A549 (cell line): ENCODE results near the gene FOXQ1. TPM values are rescaled to one million over a fixed set of nuclear protein-coding genes. Genes with fewer than 3 reads are reported as not detected.
A peak's percentile ranks its signal among the peaks of the same experiment; 100 is the strongest.
"Not testable (repeated sequence)": the region's sequence is repeated elsewhere in the genome, so short reads cannot be mapped to it uniquely, and the experiment has no call there.

Source experiments
- ATAC-seq, 2 experiments: fragments of 200-7000 bp in 1 of 2; fragments of >200 bp in 1 of 2; cut with Nextera tagmentation in 1 of 2; cut with Tn5 transposase in 1 of 2; 3 replicates each; pipeline versions ENCODE4 v1.8.0 to v1.9.1; 2018 to 2020; ENCODE audit warnings: mild to moderate bottlenecking in 1 of 2, moderate library complexity in 1 of 2
- CTCF ChIA-PET: fragments of 300-600 bp; sonication (Branson Sonifier 250); formaldehyde crosslinking; extraction: SDS; loops from one replicate; lab custom pipeline; 2021; ENCODE audit warnings: antibody characterized with exemption, inconsistent platforms; lab: Yijun Ruan, JAX
- POLR2A ChIA-PET: fragments of 350-600 bp; formaldehyde crosslinking; extraction: SDS; loops from one replicate; lab custom pipeline; 2021; ENCODE audit warnings: antibody characterized with exemption, inconsistent platforms; lab: Yijun Ruan, JAX
- DNase-seq, 2 experiments: peaks; one replicate each; pipeline versions ENCODE4 v3.0.0 to v3.0.0-alpha.2; 2011 to 2016; ENCODE audit warnings: low read depth in 1 of 2, low spot score in 1 of 2
- FAIRE-seq: peaks from 2 replicates; lab custom pipeline; 2011; peaks lifted over from hg19 to GRCh38; lab: Jason Lieb, UNC
- H3K27ac ChIP-seq, 2 experiments: fragments of >200 bp; sonication (Bioruptor Twin); formaldehyde crosslinking; 3 replicates each; pipeline ENCODE4 v1.5.1; 2016 to 2017
- H3K4me1 ChIP-seq: fragments of >200 bp; sonication (Bioruptor Twin); formaldehyde crosslinking; 3 replicates; pipeline ENCODE4 v1.6.1; 2016
- H3K4me2 ChIP-seq: fragments of >200 bp; sonication (Bioruptor Twin); formaldehyde crosslinking; 3 replicates; pipeline ENCODE4 v1.6.1; 2016
- H3K4me3 ChIP-seq: fragments of >200 bp; sonication (Bioruptor Twin); formaldehyde crosslinking; 3 replicates; pipeline ENCODE4 v1.5.1; 2016
- H3K9me3 ChIP-seq: fragments of >200 bp; sonication (Bioruptor Twin); formaldehyde crosslinking; 3 replicates; pipeline ENCODE4 v1.6.1; 2016
- CBX2 ChIP-seq: fragments of 200-600 bp; sonication (generic); IDR thresholded peaks from 2 replicates; pipeline ENCODE4 v1.6.1; 2016; ENCODE audit warnings: low read depth, mild to moderate bottlenecking, borderline replicate concordance
- CEBPB ChIP-seq, 2 experiments: fragments of >200 bp in 1 of 2; sonication (Bioruptor Twin) in 1 of 2; formaldehyde crosslinking in 1 of 2; IDR thresholded peaks; 2 replicates each; pipeline ENCODE4 v1.6.1; 2012 to 2016
- EHMT2 ChIP-seq: fragments of 200-600 bp; sonication (generic); IDR thresholded peaks from 2 replicates; pipeline ENCODE4 v1.6.1; 2016; ENCODE audit warnings: antibody characterized with exemption, low read depth, mild to moderate bottlenecking, moderate library complexity
- ELK1 ChIP-seq: fragments of 150-350 bp; IDR thresholded peaks from 2 replicates; pipeline ENCODE4 v1.6.1; 2014; ENCODE audit warnings: low read depth, mild to moderate bottlenecking, low read length
- FOSB ChIP-seq: fragments of 250-450 bp; sonication (Bioruptor Pico); IDR thresholded peaks from 2 replicates; pipeline ENCODE4 v1.5.0; 2020; ENCODE audit warnings: mild to moderate bottlenecking, moderate library complexity
- FOXS1 ChIP-seq: fragments of 250-450 bp; sonication (Bioruptor Pico); IDR thresholded peaks from 2 replicates; pipeline ENCODE4 v1.5.0; 2020; ENCODE audit warnings: mild to moderate bottlenecking, moderate library complexity
- GATA3 ChIP-seq: IDR thresholded peaks from 2 replicates; pipeline ENCODE4 v1.6.1; 2012; ENCODE audit warnings: borderline replicate concordance
- HES2 ChIP-seq: fragments of >200 bp; sonication (Bioruptor Twin); formaldehyde crosslinking; IDR thresholded peaks from 2 replicates; pipeline ENCODE4 v1.6.1; 2016
- HEYL ChIP-seq: fragments of 250-450 bp; sonication (Bioruptor Pico); IDR thresholded peaks from 2 replicates; pipeline ENCODE4 v1.8.0; 2021; ENCODE audit warnings: mild to moderate bottlenecking, moderate library complexity
- HOXB13 ChIP-seq: fragments of 250-450 bp; sonication (Bioruptor Pico); IDR thresholded peaks from 2 replicates; pipeline ENCODE4 v1.5.0; 2020; ENCODE audit warnings: low read depth, mild to moderate bottlenecking, moderate library complexity
- JUN ChIP-seq, 2 experiments: fragments of >200 bp; sonication (Bioruptor Twin); formaldehyde crosslinking; IDR thresholded peaks; 2 replicates in 1 of 2; 3 replicates in 1 of 2; pipeline ENCODE4 v1.6.1; 2016 to 2017
- KDM1A ChIP-seq: fragments of 200-600 bp; sonication (generic); IDR thresholded peaks from 2 replicates; pipeline ENCODE4 v1.6.1; 2016; ENCODE audit warnings: low read depth, mild to moderate bottlenecking
- MAX ChIP-seq: IDR thresholded peaks from 2 replicates; pipeline ENCODE4 v1.6.1; 2012
- MAZ ChIP-seq: fragments of 150-350 bp; IDR thresholded peaks from 2 replicates; pipeline ENCODE4 v1.6.1; 2014; ENCODE audit warnings: antibody characterized with exemption, low read depth, low read length, borderline replicate concordance
- NPAS2 ChIP-seq: fragments of 250-450 bp; sonication (Bioruptor Pico); IDR thresholded peaks from 2 replicates; pipeline ENCODE4 v1.8.0; 2022; ENCODE audit warnings: mild to moderate bottlenecking, moderate library complexity, borderline replicate concordance
- NR3C1 ChIP-seq: fragments of >200 bp; sonication (Bioruptor Twin); formaldehyde crosslinking; IDR thresholded peaks from 3 replicates; pipeline ENCODE4 v1.6.1; 2017
- PBX3 ChIP-seq: IDR thresholded peaks from 2 replicates; pipeline ENCODE4 v1.6.1; 2012
- PHF8 ChIP-seq: fragments of 200-600 bp; sonication (generic); IDR thresholded peaks from 2 replicates; pipeline ENCODE4 v1.6.1; 2016; ENCODE audit warnings: low read depth, mild to moderate bottlenecking, antibody characterized with exemption, moderate library complexity, borderline replicate concordance
- POLR2A ChIP-seq: IDR thresholded peaks from 2 replicates; pipeline ENCODE4 v1.6.1; 2012; ENCODE audit warnings: mild to moderate bottlenecking, low read length
- RAD21 ChIP-seq, 2 experiments: fragments of >200 bp in 1 of 2; sonication (Bioruptor Twin) in 1 of 2; formaldehyde crosslinking in 1 of 2; IDR thresholded peaks in 1 of 2; conservative IDR thresholded peaks in 1 of 2; 2 replicates in 1 of 2; 3 replicates in 1 of 2; pipeline ENCODE4 v1.6.1; 2012 to 2018; ENCODE audit warnings: inconsistent platforms in 1 of 2
- RCOR1 ChIP-seq: fragments of 150-350 bp; IDR thresholded peaks from 2 replicates; pipeline ENCODE4 v1.6.1; 2014; ENCODE audit warnings: antibody characterized with exemption, low read length, low read depth
- RNF2 ChIP-seq: fragments of 200-600 bp; sonication (generic); IDR thresholded peaks from 2 replicates; pipeline ENCODE4 v1.6.1; 2016; ENCODE audit warnings: low read depth, mild to moderate bottlenecking, antibody characterized with exemption, moderate library complexity, borderline replicate concordance
- SREBF2 ChIP-seq: fragments of 450-650 bp; IDR thresholded peaks from 2 replicates; pipeline ENCODE4 v1.6.1; 2014; ENCODE audit warnings: mild to moderate bottlenecking, moderate library complexity
- ZC3H11A ChIP-seq: fragments of 450-650 bp; IDR thresholded peaks from 2 replicates; pipeline ENCODE4 v1.6.1; 2014; ENCODE audit warnings: antibody characterized with exemption, mild to moderate bottlenecking
- ZFP36 ChIP-seq: fragments of 450-650 bp; IDR thresholded peaks from 2 replicates; pipeline ENCODE4 v1.6.1; 2014; ENCODE audit warnings: borderline replicate concordance; ENCODE audit not compliant: partially characterized antibody
- ZSCAN20 ChIP-seq: fragments of 250-450 bp; sonication (Bioruptor Pico); IDR thresholded peaks from 2 replicates; pipeline ENCODE4 v1.8.0; 2022; ENCODE audit warnings: mild to moderate bottlenecking, moderate library complexity
- WGBS: methylation state at CpG from one replicate; pipeline ENCODE4 v1.1.6; 2017; ENCODE audit errors: missing lambda C conversion rate; 5-methylcytosine and 5-hydroxymethylcytosine counted together
- polyA plus RNA-seq, 4 experiments: library from polyadenylated mRNA; depleted of rRNA in 3 of 4; stranded (reverse); fragments of >200 nt; fragmentation: RNase III in 1 of 4; extraction: RNeasy Plus Mini Kit Qiagen cat#74134 plus additional on column Dnase treatment in 1 of 4; gene quantifications; 2 replicates in 3 of 4; 3 replicates in 1 of 4; pipeline ENCODE4 v1.2.3, GENCODE V29; 2011 to 2017

FOXQ1 gene
- polyA plus RNA-seq, 2 of the 4 experiments (the other 2 are of a cell fraction): 3.5 to 3.6 TPM

GRCh38 chr6:1318036-1318435 is 6.1 kb downstream of the FOXQ1 start:
- FAIRE-seq: no peak
- no peak for DNase-seq
- Histone ChIP-seq H3K9me3 (no peaks in the 10 kb centered on the region), H3K4me3 (no peak overlapping the region), H3K4me2 (no peak overlapping the region)
- CTCF ChIA-PET: interaction anchor here (0.6 to 1.7 kb wide), 3 partner anchors 17 to 728 kb away, joined by 3 to 8 read pairs (median 4); no protein-coding TSS in a partner anchor
- WGBS: 67% methylated on average over 7 of the region's 7 CpGs
- TF ChIP-seq PHF8 (no peak), MAX (no peak), FOSB (CRISPR knock-in tag) (no peak), CEBPB (IDR thresholded peaks at IDR 0.05) (no peak), RNF2 (no peak), NPAS2 (CRISPR knock-in tag) (no peak)
- TF ChIP-seq, all 56 proteins: peak for 0
- Histone ChIP-seq H3K4me1 (peaks cover 30% of the 10 kb centered on the region), H3K27ac (peak overlapping the region in 1 of 2 experiments; percentile 68; a peak in 4 of 6 replicates)
- POLR2A ChIA-PET: no interaction called here
- ATAC-seq: no peak

GRCh38 chr6:1318584-1318983 is 6.7 kb downstream of the FOXQ1 start:
- H3K27ac ChIP-seq, H3K9me3 ChIP-seq, H3K4me2 ChIP-seq, DNase-seq, H3K4me3 ChIP-seq, ATAC-seq, POLR2A ChIA-PET, FAIRE-seq: not testable (repeated sequence)
- WGBS: 81% methylated on average over 8 of the region's 22 CpGs
- peaks cover 35% of the 10 kb centered on the region for H3K4me1 ChIP-seq
- CTCF ChIA-PET: interaction anchor here (1.7 kb wide), 1 partner anchor 17 kb away, joined by 8 read pairs; no protein-coding TSS in a partner anchor

- ChIA-PET POLR2A (no interaction called here), CTCF (no interaction called here)
- no peak overlapping the region for H3K4me3 ChIP-seq
- FAIRE-seq (no peak), DNase-seq (no peak), ATAC-seq (no peak)
- H3K27ac ChIP-seq: peak overlapping the region; percentile 80 to 84
- TF ChIP-seq ZFP36 (no peak), EHMT2 (no peak), HOXB13 (CRISPR knock-in tag) (no peak), PBX3 (no peak), CEBPB (IDR thresholded peaks at IDR 0.05) (peak; percentile 65 to 85; a peak in 3 of 4 replicates), MAZ (no peak), ZC3H11A (no peak)
- WGBS: 27% methylated on average over 4 of the region's 4 CpGs
- H3K4me2 ChIP-seq: peak overlapping the region; percentile 49; the same call in 2 of the 3 replicates
- H3K9me3 ChIP-seq: no peaks in the 10 kb centered on the region
- peaks cover 51% of the 10 kb centered on the region for H3K4me1 ChIP-seq
Observed at GRCh38 chr6:1321738-1322137, 9.8 kb downstream of the FOXQ1 start.

GRCh38 chr6:1322156-1322555 is 10.3 kb downstream of the FOXQ1 start:
- TF ChIP-seq RAD21 (conservative IDR thresholded peaks at IDR 0.05 in 1 of 2, IDR thresholded peaks at IDR 0.05 in 1 of 2): no peak
- no peak for TF ChIP-seq FOXS1
- no peak for TF ChIP-seq FOSB (CRISPR knock-in tag)
- TF ChIP-seq ZFP36: no peak
- TF ChIP-seq NR3C1: no peak
- no peak for TF ChIP-seq RCOR1
- TF ChIP-seq HES2: no peak
- no peak for TF ChIP-seq JUN (IDR thresholded peaks at IDR 0.05)
- no peak for TF ChIP-seq POLR2A
- TF ChIP-seq MAZ: no peak
- no peak for TF ChIP-seq CBX2
- TF ChIP-seq MAX: no peak
- no peak for TF ChIP-seq NPAS2 (CRISPR knock-in tag)
- no peak for TF ChIP-seq ELK1
- no peak for TF ChIP-seq KDM1A
- TF ChIP-seq GATA3: no peak
- no peak for TF ChIP-seq SREBF2
- TF ChIP-seq ZSCAN20 (CRISPR knock-in tag): no peak
- TF ChIP-seq HEYL: no peak
- TF ChIP-seq, all 56 proteins: peak for 0
- Histone ChIP-seq H3K4me2 (peak overlapping the region; percentile 49), H3K27ac (peak overlapping the region; percentile 80 to 84), H3K9me3 (no peaks in the 10 kb centered on the region), H3K4me1 (peaks cover 55% of the 10 kb centered on the region), H3K4me3 (no peak overlapping the region)
- FAIRE-seq (no peak), DNase-seq (no peak), ATAC-seq (no peak)
- WGBS: 87% methylated on average over 3 of the region's 3 CpGs
- POLR2A ChIA-PET: no interaction called here
- CTCF ChIA-PET: interaction anchor here (1.4 kb wide), 1 partner anchor 9 kb away, joined by 4 read pairs; no protein-coding TSS in a partner anchor
